MM.1S (cell line): ENCODE results near the gene RAB27B.
"Not testable (repeated sequence)": the region's sequence is repeated elsewhere in the genome, so short reads cannot be mapped to it uniquely, and the experiment has no call there.

Experiments used
- DNase-seq: peaks from one replicate; pipeline ENCODE4 v3.0.0-alpha.2; 2015
- H2AFZ ChIP-seq: fragments of 300-600 bp; sonication (generic); 2 replicates; pipeline ENCODE4 v1.6.0; 2016; ENCODE audit warnings: antibody characterized with exemption, low read length
- H3F3A ChIP-seq: fragments of 300-600 bp; sonication (generic); 2 replicates; pipeline ENCODE4 v1.6.1; 2016; ENCODE audit warnings: mild to moderate bottlenecking, antibody characterized with exemption, low read length, moderate library complexity, mixed read lengths; ENCODE audit not compliant: insufficient read depth
- H3K27ac ChIP-seq: fragments of 300-600 bp; sonication (generic); 2 replicates; pipeline ENCODE4 v1.5.1; 2016; ENCODE audit warnings: mild to moderate bottlenecking, low read length
- H3K27me3 ChIP-seq: fragments of 300-600 bp; sonication (generic); replicated peaks from 2 replicates; pipeline ENCODE4 v1.6.0; 2016; ENCODE audit warnings: low read length; ENCODE audit not compliant: insufficient read depth
- H3K36me3 ChIP-seq: fragments of 300-600 bp; sonication (generic); replicated peaks from 2 replicates; pipeline ENCODE4 v1.6.1; 2016; ENCODE audit warnings: mild to moderate bottlenecking, low read length, mixed read lengths; ENCODE audit not compliant: insufficient read depth
- H3K4me1 ChIP-seq: fragments of 300-600 bp; sonication (generic); 2 replicates; pipeline ENCODE4 v1.6.1; 2016; ENCODE audit warnings: low read length, mixed read lengths
- H3K4me2 ChIP-seq: fragments of 300-600 bp; sonication (generic); 2 replicates; pipeline ENCODE4 v1.6.0; 2016; ENCODE audit warnings: low read depth, low read length
- H3K4me3 ChIP-seq: fragments of 300-600 bp; sonication (generic); 2 replicates; pipeline ENCODE4 v1.5.1; 2016; ENCODE audit warnings: low read length, mixed read lengths
- H3K79me2 ChIP-seq: fragments of 300-600 bp; sonication (generic); 2 replicates; pipeline ENCODE4 v1.6.1; 2016; ENCODE audit warnings: mixed run types, low read length, mixed read lengths
- H3K9ac ChIP-seq: fragments of 300-600 bp; sonication (generic); 2 replicates; pipeline ENCODE4 v1.6.1; 2016; ENCODE audit warnings: low read length, mixed read lengths
- H3K9me2 ChIP-seq: fragments of 300-600 bp; sonication (generic); replicated peaks from 2 replicates; pipeline ENCODE4 v1.6.1; 2016; ENCODE audit warnings: mild to moderate bottlenecking, low read length, mixed read lengths; ENCODE audit not compliant: insufficient read depth
- H3K9me3 ChIP-seq: fragments of 300-600 bp; sonication (generic); replicated peaks from 2 replicates; pipeline ENCODE4 v1.6.1; 2016; ENCODE audit warnings: mild to moderate bottlenecking, low read length, mixed read lengths; ENCODE audit not compliant: insufficient read depth
- H4K20me1 ChIP-seq: fragments of 300-600 bp; sonication (generic); 2 replicates; pipeline ENCODE4 v1.6.1; 2016; ENCODE audit warnings: mild to moderate bottlenecking, low read length, moderate library complexity, mixed read lengths; ENCODE audit not compliant: insufficient read depth
- EZH2 ChIP-seq: fragments of 300-600 bp; sonication (generic); optimal IDR thresholded peaks from 2 replicates; pipeline ENCODE3; 2017; ENCODE audit warnings: low read depth, mild to moderate bottlenecking, antibody characterized with exemption, low read length, mixed read lengths
- EZH2phosphoT487 ChIP-seq: fragments of 300-600 bp; sonication (generic); IDR thresholded peaks from 2 replicates; pipeline ENCODE4 v1.6.1; 2018; ENCODE audit warnings: antibody characterized with exemption, low read length
- TF ChIP-seq, protein P1 (sequence below): fragments of 300-600 bp; sonication (generic); IDR thresholded peaks from 2 replicates; pipeline ENCODE4 v1.5.1; 2016; ENCODE audit warnings: antibody characterized with exemption, low read length, mixed read lengths

Gene RAB27B

GRCh38 chr18:54852780-54853675 is 24.8 kb downstream of the RAB27B start:
- TF ChIP-seq, protein P1, sequence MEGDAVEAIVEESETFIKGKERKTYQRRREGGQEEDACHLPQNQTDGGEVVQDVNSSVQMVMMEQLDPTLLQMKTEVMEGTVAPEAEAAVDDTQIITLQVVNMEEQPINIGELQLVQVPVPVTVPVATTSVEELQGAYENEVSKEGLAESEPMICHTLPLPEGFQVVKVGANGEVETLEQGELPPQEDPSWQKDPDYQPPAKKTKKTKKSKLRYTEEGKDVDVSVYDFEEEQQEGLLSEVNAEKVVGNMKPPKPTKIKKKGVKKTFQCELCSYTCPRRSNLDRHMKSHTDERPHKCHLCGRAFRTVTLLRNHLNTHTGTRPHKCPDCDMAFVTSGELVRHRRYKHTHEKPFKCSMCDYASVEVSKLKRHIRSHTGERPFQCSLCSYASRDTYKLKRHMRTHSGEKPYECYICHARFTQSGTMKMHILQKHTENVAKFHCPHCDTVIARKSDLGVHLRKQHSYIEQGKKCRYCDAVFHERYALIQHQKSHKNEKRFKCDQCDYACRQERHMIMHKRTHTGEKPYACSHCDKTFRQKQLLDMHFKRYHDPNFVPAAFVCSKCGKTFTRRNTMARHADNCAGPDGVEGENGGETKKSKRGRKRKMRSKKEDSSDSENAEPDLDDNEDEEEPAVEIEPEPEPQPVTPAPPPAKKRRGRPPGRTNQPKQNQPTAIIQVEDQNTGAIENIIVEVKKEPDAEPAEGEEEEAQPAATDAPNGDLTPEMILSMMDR: no peak
- TF ChIP-seq EZH2 (no peak), EZH2phosphoT487 (no peak)
- no peak overlapping the region for H3K4me2 ChIP-seq
- DNase-seq: no peak
- no peaks in the 10 kb centered on the region for H3K36me3 ChIP-seq
- no peak overlapping the region for H2AFZ ChIP-seq
- no peaks in the 10 kb centered on the region for H4K20me1 ChIP-seq
- H3K27me3 ChIP-seq: no peaks in the 10 kb centered on the region
- H3K9me2 ChIP-seq: no peaks in the 10 kb centered on the region
- no peaks in the 10 kb centered on the region for H3F3A ChIP-seq
- H3K79me2 ChIP-seq: no peaks in the 10 kb centered on the region
- H3K27ac ChIP-seq: no peak overlapping the region
- no peak overlapping the region for H3K4me3 ChIP-seq
- H3K9ac ChIP-seq: no peak overlapping the region
- no peaks in the 10 kb centered on the region for H3K9me3 ChIP-seq
- H3K4me1 ChIP-seq: no peaks in the 10 kb centered on the region

DNA sequence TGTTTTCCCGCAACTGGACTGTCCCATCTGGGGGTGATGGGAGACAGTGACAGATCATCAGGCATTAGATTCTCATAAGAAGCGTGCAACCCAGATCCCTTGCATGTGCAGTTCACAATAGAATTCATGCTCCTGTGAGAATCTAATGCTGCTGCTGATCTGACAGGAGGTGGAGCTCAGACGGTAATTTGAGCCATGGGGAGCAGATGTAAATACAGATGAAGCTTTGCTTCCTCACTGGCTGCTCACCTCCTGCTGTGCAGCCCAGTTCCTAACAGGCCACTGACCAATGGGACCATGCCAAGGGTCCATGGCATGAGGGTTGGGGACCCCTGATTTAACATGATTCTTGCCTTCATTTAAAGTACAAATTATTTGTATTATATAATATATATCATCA is 26.8 kb downstream of the RAB27B start:
- H3K9me2 ChIP-seq, H3K27ac ChIP-seq, H3F3A ChIP-seq, H2AFZ ChIP-seq, H3K27me3 ChIP-seq, H3K36me3 ChIP-seq, DNase-seq, H3K4me1 ChIP-seq, H3K9ac ChIP-seq, H3K4me3 ChIP-seq, H3K79me2 ChIP-seq, H3K4me2 ChIP-seq, H3K9me3 ChIP-seq, H4K20me1 ChIP-seq: not testable (repeated sequence)

DNA sequence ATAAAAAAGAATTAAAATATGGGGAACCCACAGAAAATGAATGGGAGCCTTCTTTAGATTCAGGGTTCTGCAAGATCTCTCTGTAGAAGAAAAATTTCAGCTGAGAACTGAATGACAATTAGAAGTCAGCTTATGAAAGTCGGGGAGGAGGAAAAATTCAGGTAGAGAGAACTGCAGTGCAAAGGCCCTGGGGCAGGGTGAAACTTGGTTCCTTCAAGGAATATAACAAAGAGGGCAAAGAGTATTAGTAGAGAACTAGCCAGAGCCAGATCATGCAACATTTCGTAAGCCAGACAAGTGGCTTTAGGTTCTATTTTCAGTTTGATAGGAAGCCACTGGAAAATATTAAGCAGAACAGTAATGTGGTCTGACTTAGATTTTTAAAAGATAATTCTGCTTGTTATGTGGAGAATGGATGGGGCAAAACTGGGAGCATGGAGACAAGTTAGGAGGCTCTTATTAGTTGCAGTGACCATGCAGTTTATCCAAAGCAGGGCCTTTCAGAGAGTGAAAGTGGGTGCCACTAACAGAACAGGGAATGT is 27.9 kb downstream of the RAB27B start:
- Histone ChIP-seq H3K27ac (no peak overlapping the region), H4K20me1 (no peaks in the 10 kb centered on the region), H3K27me3 (no peaks in the 10 kb centered on the region), H3K79me2 (no peaks in the 10 kb centered on the region), H3K4me3 (no peak overlapping the region), H3K36me3 (no peaks in the 10 kb centered on the region), H2AFZ (no peak overlapping the region), H3K9me2 (no peaks in the 10 kb centered on the region), H3F3A (no peaks in the 10 kb centered on the region), H3K9me3 (no peaks in the 10 kb centered on the region), H3K4me2 (no peak overlapping the region), H3K9ac (no peak overlapping the region), H3K4me1 (no peaks in the 10 kb centered on the region)
- no peak for TF ChIP-seq EZH2
- TF ChIP-seq, protein P1: no peak
- TF ChIP-seq EZH2phosphoT487: no peak
- DNase-seq: no peak

- no peaks in the 10 kb centered on the region for H3K4me1 ChIP-seq
- H3K9ac ChIP-seq: no peak overlapping the region
- no peaks in the 10 kb centered on the region for H3K9me2 ChIP-seq
- DNase-seq: no peak
- H4K20me1 ChIP-seq: no peaks in the 10 kb centered on the region
- no peak overlapping the region for H2AFZ ChIP-seq
- no peaks in the 10 kb centered on the region for H3K36me3 ChIP-seq
- no peaks in the 10 kb centered on the region for H3K9me3 ChIP-seq
- TF ChIP-seq EZH2 (no peak), EZH2phosphoT487 (no peak)
- TF ChIP-seq, protein P1: no peak
- H3K79me2 ChIP-seq: no peaks in the 10 kb centered on the region
- no peaks in the 10 kb centered on the region for H3K27me3 ChIP-seq
- no peak overlapping the region for H3K4me2 ChIP-seq
- no peak overlapping the region for H3K27ac ChIP-seq
- no peaks in the 10 kb centered on the region for H3F3A ChIP-seq
- H3K4me3 ChIP-seq: no peak overlapping the region
These were observed 29.2 kb downstream of the RAB27B start for GRCh38 chr18:54857499-54857898.
